Natural killer cell (primary cell): ENCODE data around the gene CPO. TPM values are rescaled to one million over a fixed set of nuclear protein-coding genes. Genes with fewer than 3 reads are reported as not detected.
"Not testable (repeated sequence)": the region's sequence is repeated elsewhere in the genome, so short reads cannot be mapped to it uniquely, and the experiment has no call there.

Experiments used
- ATAC-seq, 3 donors: fragments of 150-1000 bp in 2 of 3; fragments of 200-7000 bp in 1 of 3; cut with Tn5 transposase; 1 replicate in 1 of 3; 2 replicates in 2 of 3; pipeline ENCODE4 v1.10.0; 2021; ENCODE audit warnings: mild to moderate bottlenecking in 2 of 3, moderate library complexity in 2 of 3
- DNase-seq, 2 donors: peaks; one replicate each; pipeline versions ENCODE4 v3.0.0 to v3.0.0-alpha.2; 2013 to 2021; ENCODE audit warnings: mixed read lengths in 1 of 2
- H3K27ac ChIP-seq: one replicate; pipeline ENCODE4 v1.5.1; 2013; ENCODE audit warnings: mild to moderate bottlenecking, low read length
- H3K27me3 ChIP-seq: one replicate; pipeline ENCODE4 v1.6.1; 2013; ENCODE audit warnings: low read length; ENCODE audit not compliant: control insufficient read depth, insufficient read depth
- H3K36me3 ChIP-seq: one replicate; pipeline ENCODE4 v1.6.1; 2013; ENCODE audit warnings: low read length; ENCODE audit not compliant: control insufficient read depth, insufficient read depth
- H3K4me1 ChIP-seq: one replicate; pipeline ENCODE4 v1.6.1; 2013; ENCODE audit warnings: low read length; ENCODE audit not compliant: control insufficient read depth, insufficient read depth
- H3K4me3 ChIP-seq: one replicate; pipeline ENCODE4 v1.5.1; 2013; ENCODE audit warnings: low read length
- H3K9me3 ChIP-seq: one replicate; pipeline ENCODE4 v1.6.1; 2013; ENCODE audit warnings: low read length; ENCODE audit not compliant: control insufficient read depth, insufficient read depth
- H3K27ac Mint-ChIP-seq, 2 donors: one replicate each; pipeline ENCODE4 v1.8.0; 2022; ENCODE audit warnings: mild to moderate bottlenecking in 2 of 2, mixed read lengths in 2 of 2, moderate library complexity in 1 of 2
- H3K27me3 Mint-ChIP-seq, 2 donors: one replicate each; pipeline ENCODE4 v1.8.0; 2022; ENCODE audit warnings: low read depth in 2 of 2, mixed read lengths in 2 of 2
- H3K36me3 Mint-ChIP-seq: one replicate; pipeline ENCODE4 v1.8.0; 2022; ENCODE audit warnings: mixed read lengths
- H3K4me1 Mint-ChIP-seq, 2 donors: one replicate each; pipeline ENCODE4 v1.8.0; 2022; ENCODE audit warnings: mixed read lengths in 2 of 2
- H3K4me3 Mint-ChIP-seq: one replicate; pipeline ENCODE4 v1.8.0; 2022; ENCODE audit warnings: mild to moderate bottlenecking, moderate library complexity, mixed read lengths
- H3K9me3 Mint-ChIP-seq, 2 donors: one replicate each; pipeline ENCODE4 v1.8.0; 2022; ENCODE audit warnings: mixed read lengths in 2 of 2
- WGBS: methylation state at CpG from one replicate; pipeline ENCODE4 v1.1.7; 2013; ENCODE audit warnings: missing lambda C conversion rate; ENCODE audit not compliant: insufficient coverage; 5-methylcytosine and 5-hydroxymethylcytosine counted together
- intact Hi-C: fragments of 100-400 bp; cut with micrococcal nuclease; formaldehyde crosslinking; loops from one replicate; pipeline ENCODE4 v1.14.2; 2022
- total RNA-seq, 4 donors: library from RNA; stranded (reverse); fragments of 120-200 nt in 1 of 4; gene quantifications; one replicate each; pipeline versions ENCODE4 v1.2.3 to v1.2.4, GENCODE V29; 2013 to 2022
- TF ChIP-seq, protein P1 (sequence below): fragments of 200-600 bp; IDR thresholded peaks from one replicate; pipeline ENCODE4 v1.8.0; 2022; ENCODE audit warnings: antibody characterized with exemption

CPO gene
- total RNA-seq, 3 donors from 2014 or later (not counting 1 experiment from before 2014, with no cell fraction given) = not detected

DNA sequence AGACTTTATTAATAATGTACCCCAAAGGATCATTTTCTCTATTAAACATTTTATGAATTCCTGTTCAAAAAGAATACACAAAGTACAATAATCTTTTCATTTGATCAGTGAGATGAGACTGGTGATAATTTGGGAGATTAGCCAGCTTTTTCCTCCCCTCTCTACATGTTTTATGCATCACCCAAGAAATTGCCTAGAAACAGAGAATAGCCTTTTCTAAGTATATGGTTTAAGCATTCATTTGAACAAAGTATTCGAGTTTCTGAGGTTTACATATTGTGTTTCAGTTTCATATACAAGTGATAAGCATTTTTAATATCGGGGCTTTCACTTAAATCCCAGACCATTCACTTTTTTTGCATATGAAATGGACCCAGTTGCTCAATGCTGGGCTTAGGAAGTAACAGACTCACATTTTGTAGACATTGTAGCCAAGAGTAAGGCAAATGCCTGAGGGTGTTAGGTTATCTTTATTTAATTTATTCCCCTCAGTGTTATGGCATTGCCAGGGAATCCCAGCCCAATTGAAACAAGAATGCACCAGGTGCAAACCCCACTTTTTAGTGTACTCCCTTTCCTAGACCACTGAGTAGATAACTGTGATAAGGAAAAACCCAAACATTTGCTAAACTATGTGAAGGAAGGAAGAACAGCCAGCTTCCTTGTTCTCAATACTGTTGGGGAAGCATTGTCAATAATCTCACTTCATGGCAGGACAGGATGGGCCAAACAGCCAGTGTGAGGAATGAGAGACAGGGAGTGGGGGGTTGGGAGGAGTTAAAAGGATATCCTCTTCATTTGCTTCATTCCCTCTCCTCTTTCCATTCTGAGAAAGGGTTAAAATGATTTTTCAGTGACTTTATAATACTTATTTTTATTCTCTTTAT, 3.5 kb downstream of the CPO start:
- Histone ChIP-seq H3K27ac (no peak overlapping the region), H3K4me3 (no peak overlapping the region), H3K27me3 (no peaks in the 10 kb centered on the region), H3K4me1 (no peaks in the 10 kb centered on the region), H3K36me3 (no peaks in the 10 kb centered on the region), H3K9me3 (no peaks in the 10 kb centered on the region)
- TF ChIP-seq, protein P1, sequence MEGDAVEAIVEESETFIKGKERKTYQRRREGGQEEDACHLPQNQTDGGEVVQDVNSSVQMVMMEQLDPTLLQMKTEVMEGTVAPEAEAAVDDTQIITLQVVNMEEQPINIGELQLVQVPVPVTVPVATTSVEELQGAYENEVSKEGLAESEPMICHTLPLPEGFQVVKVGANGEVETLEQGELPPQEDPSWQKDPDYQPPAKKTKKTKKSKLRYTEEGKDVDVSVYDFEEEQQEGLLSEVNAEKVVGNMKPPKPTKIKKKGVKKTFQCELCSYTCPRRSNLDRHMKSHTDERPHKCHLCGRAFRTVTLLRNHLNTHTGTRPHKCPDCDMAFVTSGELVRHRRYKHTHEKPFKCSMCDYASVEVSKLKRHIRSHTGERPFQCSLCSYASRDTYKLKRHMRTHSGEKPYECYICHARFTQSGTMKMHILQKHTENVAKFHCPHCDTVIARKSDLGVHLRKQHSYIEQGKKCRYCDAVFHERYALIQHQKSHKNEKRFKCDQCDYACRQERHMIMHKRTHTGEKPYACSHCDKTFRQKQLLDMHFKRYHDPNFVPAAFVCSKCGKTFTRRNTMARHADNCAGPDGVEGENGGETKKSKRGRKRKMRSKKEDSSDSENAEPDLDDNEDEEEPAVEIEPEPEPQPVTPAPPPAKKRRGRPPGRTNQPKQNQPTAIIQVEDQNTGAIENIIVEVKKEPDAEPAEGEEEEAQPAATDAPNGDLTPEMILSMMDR = no peak
- Mint-ChIP-seq H3K4me1 (no peaks in the 10 kb centered on the region), H3K36me3 (no peaks in the 10 kb centered on the region), H3K4me3 (no peak overlapping the region), H3K27ac (no peak overlapping the region), H3K9me3 (no peaks in the 10 kb centered on the region), H3K27me3 (peaks cover 2 to 18% of the 10 kb centered on the region in 2 donors)
- WGBS = 100% methylated on average over 1 of the region's 2 CpGs
- DNase-seq (no peak), ATAC-seq (no peak)
- intact Hi-C loops = no loop called here

DNA sequence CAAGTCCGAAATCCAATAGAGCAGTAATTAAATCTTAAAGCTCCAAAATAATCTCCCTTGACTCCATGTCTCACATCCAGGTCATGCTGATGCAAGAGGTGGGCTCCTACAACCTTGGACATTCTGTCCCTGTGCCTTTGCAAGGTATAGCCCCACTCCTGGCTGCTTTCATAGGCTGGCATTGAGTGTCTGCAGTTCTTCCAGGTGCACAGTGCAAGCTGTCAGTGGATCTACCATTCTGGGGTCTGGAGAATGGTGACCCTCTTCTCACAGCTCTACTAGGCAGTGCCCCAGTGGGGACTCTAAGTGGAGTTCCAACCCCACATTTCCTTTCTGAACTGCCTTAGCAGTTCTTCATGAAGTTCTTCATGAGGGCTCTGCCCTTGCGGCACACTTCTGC, 14.1 kb downstream of the CPO start:
- H3K27ac ChIP-seq, H3K4me3 Mint-ChIP-seq, H3K4me1 ChIP-seq, DNase-seq, H3K4me1 Mint-ChIP-seq, H3K9me3 Mint-ChIP-seq, H3K36me3 Mint-ChIP-seq, ATAC-seq, H3K9me3 ChIP-seq, H3K36me3 ChIP-seq, H3K27me3 Mint-ChIP-seq, H3K27me3 ChIP-seq, H3K4me3 ChIP-seq, H3K27ac Mint-ChIP-seq, intact Hi-C loops: not testable (repeated sequence)
- WGBS = 88% methylated on average over 2 of the region's 2 CpGs

DNA sequence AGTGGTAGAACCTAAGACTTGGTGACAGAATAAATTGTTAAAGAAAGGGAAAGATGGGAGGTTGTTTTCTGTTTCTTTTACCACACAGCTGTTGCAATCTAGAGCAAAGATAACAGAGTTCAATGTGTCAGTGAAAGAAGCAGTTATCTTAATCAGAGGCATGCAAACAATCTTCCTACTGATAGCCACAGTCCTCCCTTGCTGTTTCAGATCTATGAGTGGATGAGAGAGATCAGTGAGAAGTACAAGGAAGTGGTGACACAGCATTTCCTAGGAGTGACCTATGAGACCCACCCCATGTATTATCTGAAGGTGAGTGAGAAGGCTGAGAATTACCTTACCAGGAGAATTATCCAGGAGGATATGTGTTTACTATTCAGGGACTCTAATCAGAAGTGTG, 15.9 kb downstream of the CPO start:
- H3K36me3 ChIP-seq = no peaks in the 10 kb centered on the region
- H3K9me3 ChIP-seq = no peaks in the 10 kb centered on the region
- H3K4me3 ChIP-seq = no peak overlapping the region
- Mint-ChIP-seq H3K4me1 (no peaks in the 10 kb centered on the region), H3K27me3 (peaks cover 0 to 6% of the 10 kb centered on the region in 2 donors), H3K9me3 (peaks cover 6% of the 10 kb centered on the region in 2 donors), H3K27ac (no peak overlapping the region), H3K4me3 (no peak overlapping the region), H3K36me3 (no peaks in the 10 kb centered on the region)
- H3K27me3 ChIP-seq = no peaks in the 10 kb centered on the region
- no peak overlapping the region for H3K27ac ChIP-seq
- ATAC-seq = peak in 1 of 3 donors; percentile 80
- intact Hi-C loops = no loop called here
- no peaks in the 10 kb centered on the region for H3K4me1 ChIP-seq
- TF ChIP-seq, protein P1 = no peak
- no peak for DNase-seq

DNA sequence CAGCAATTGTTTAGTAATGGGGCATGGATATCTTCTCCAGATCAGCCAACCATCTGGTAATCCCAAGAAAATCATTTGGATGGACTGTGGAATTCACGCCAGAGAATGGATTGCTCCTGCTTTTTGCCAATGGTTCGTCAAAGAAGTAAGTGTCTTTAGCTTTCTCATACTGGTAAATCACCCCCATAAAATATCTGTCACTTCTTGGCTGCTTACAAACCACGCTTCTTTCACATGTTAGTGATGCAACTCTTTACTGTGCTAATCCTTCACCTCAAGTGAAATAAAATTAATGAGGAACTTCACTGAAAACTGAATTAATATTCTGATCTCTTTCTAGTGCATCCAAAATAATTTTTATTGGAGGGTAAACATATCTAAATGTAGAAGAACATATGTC, 18.9 kb downstream of the CPO start:
- no peak overlapping the region for H3K4me3 ChIP-seq
- no peaks in the 10 kb centered on the region for H3K4me1 ChIP-seq
- no peak overlapping the region for H3K27ac ChIP-seq
- DNase-seq (no peak), ATAC-seq (no peak)
- Mint-ChIP-seq H3K36me3 (no peaks in the 10 kb centered on the region), H3K4me1 (no peaks in the 10 kb centered on the region), H3K9me3 (peaks cover 6% of the 10 kb centered on the region in 2 donors), H3K4me3 (no peak overlapping the region), H3K27ac (no peak overlapping the region), H3K27me3 (peaks cover 0 to 6% of the 10 kb centered on the region in 2 donors)
- intact Hi-C loops = no loop called here
- H3K36me3 ChIP-seq = no peaks in the 10 kb centered on the region
- no peaks in the 10 kb centered on the region for H3K9me3 ChIP-seq
- no peaks in the 10 kb centered on the region for H3K27me3 ChIP-seq
- WGBS = 90% methylated on average over 2 of the region's 3 CpGs
- TF ChIP-seq, protein P1 = no peak
